Keratinocyte (primary cell): ENCODE results near the gene EVL. TPM values are rescaled to one million over a fixed set of nuclear protein-coding genes. Genes with fewer than 3 reads are reported as not detected.

Experiments
- DNase-seq: peaks from one replicate; pipeline ENCODE4 v3.0.0-alpha.2; 2011; ENCODE audit warnings: low read depth, missing footprints, low spot score
- FAIRE-seq: peaks from 2 replicates; lab custom pipeline; 2011; peaks lifted over from hg19 to GRCh38; lab: Jason Lieb, UNC
- H2AFZ ChIP-seq: 2 replicates; pipeline ENCODE4 v1.6.0; 2012; ENCODE audit warnings: low read length, control low read depth, inconsistent platforms; ENCODE audit not compliant: control insufficient read depth
- H3K27ac ChIP-seq: 2 replicates; pipeline ENCODE4 v1.5.1; 2011; ENCODE audit warnings: low read length; ENCODE audit not compliant: control insufficient read depth, insufficient read depth
- H3K27me3 ChIP-seq: 3 replicates; pipeline ENCODE4 v1.6.0; 2011; ENCODE audit warnings: low read length; ENCODE audit not compliant: control insufficient read depth, insufficient read depth; ENCODE audit errors: extremely low read depth
- H3K36me3 ChIP-seq, 2 experiments: 2 replicates in 1 of 2; 3 replicates in 1 of 2; pipeline ENCODE4 v1.5.1; 2011; ENCODE audit warnings: low read length in 2 of 2, mild to moderate bottlenecking in 1 of 2; ENCODE audit not compliant: control insufficient read depth in 2 of 2, insufficient read depth in 2 of 2; ENCODE audit errors: extremely low read depth in 1 of 2
- H3K4me1 ChIP-seq: 3 replicates; pipeline ENCODE4 v1.5.1; 2011; ENCODE audit warnings: low read length; ENCODE audit not compliant: control insufficient read depth, insufficient read depth; ENCODE audit errors: extremely low read depth
- H3K4me2 ChIP-seq: 3 replicates; pipeline ENCODE4 v1.6.0; 2011; ENCODE audit warnings: low read depth, low read length; ENCODE audit not compliant: control insufficient read depth, insufficient read depth; ENCODE audit errors: extremely low read depth
- H3K4me3 ChIP-seq, 3 experiments: fragments of 200-600 bp in 1 of 3; sonication (generic) in 1 of 3; 2 replicates in 2 of 3; 3 replicates in 1 of 3; pipeline ENCODE4 v1.5.1; 2011 to 2016; ENCODE audit warnings: low read length in 3 of 3, mild to moderate bottlenecking in 3 of 3, control low read depth in 2 of 3, inconsistent platforms in 1 of 3, low read depth in 1 of 3, mixed read lengths in 1 of 3, mixed run types in 1 of 3, moderate library complexity in 1 of 3; ENCODE audit not compliant: control insufficient read depth in 2 of 3, insufficient read depth in 2 of 3; ENCODE audit errors: extremely low read depth in 1 of 3
- H3K79me2 ChIP-seq: 2 replicates; pipeline ENCODE4 v1.6.0; 2012; ENCODE audit warnings: low read length; ENCODE audit not compliant: control insufficient read depth, insufficient read depth
- H3K9ac ChIP-seq: 3 replicates; pipeline ENCODE4 v1.6.0; 2011; ENCODE audit warnings: low read length; ENCODE audit not compliant: control insufficient read depth, insufficient read depth; ENCODE audit errors: extremely low read depth
- H3K9me1 ChIP-seq: 3 replicates; pipeline ENCODE4 v1.6.0; 2011; ENCODE audit warnings: low read length; ENCODE audit not compliant: control insufficient read depth, insufficient read depth; ENCODE audit errors: extremely low read depth
- H3K9me3 ChIP-seq: 2 replicates; pipeline ENCODE4 v1.5.1; 2012; ENCODE audit warnings: low read depth, low read length; ENCODE audit not compliant: control insufficient read depth
- H4K20me1 ChIP-seq: 3 replicates; pipeline ENCODE4 v1.6.0; 2011; ENCODE audit warnings: low read length; ENCODE audit not compliant: control insufficient read depth, insufficient read depth; ENCODE audit errors: extremely low read depth
- EZH2 ChIP-seq: IDR thresholded peaks from one replicate; pipeline ENCODE4 v1.6.1; 2012; ENCODE audit warnings: inconsistent platforms, mild to moderate bottlenecking, low read length, moderate library complexity
- dilution Hi-C: fragments of 300-500 bp; cut with MboI; formaldehyde crosslinking; loops from one replicate; pipeline ENCODE4 v1.7.0; 2020; ENCODE audit warnings: low sequenced_read_pairs; ENCODE audit not compliant: extremely low pct_ligation_motif_present
- polyA plus RNA-seq, 5 experiments: library from polyadenylated mRNA; depleted of rRNA in 3 of 5; stranded (reverse) in 3 of 5; stranded (forward) in 1 of 5; unstranded in 1 of 5; fragments of >200 nt; gene quantifications; 1 replicate in 1 of 5; 2 replicates in 3 of 5; 3 replicates in 1 of 5; pipeline versions ENCODE4 v1.2.1 to v1.2.3, GENCODE V29; 2011 to 2012; ENCODE audit warnings: missing spikeins in 2 of 5, low read depth in 1 of 5, low replicate concordance in 1 of 5
- TF ChIP-seq, protein P1 (sequence below), 3 experiments: IDR thresholded peaks in 1 of 3; conservative IDR thresholded peaks in 1 of 3; optimal IDR thresholded peaks in 1 of 3; 2 replicates in 2 of 3; 3 replicates in 1 of 3; pipeline versions ENCODE3 to v1.5.1; 2011; ENCODE audit warnings: low read length in 3 of 3, mild to moderate bottlenecking in 3 of 3, moderate library complexity in 2 of 3, control low read depth in 1 of 3, inconsistent platforms in 1 of 3; ENCODE audit not compliant: insufficient read depth in 2 of 3; ENCODE audit errors: extremely low read depth in 1 of 3

Gene EVL
- polyA plus RNA-seq, 1 donor (not counting 4 experiments of a cell fraction or from before 2014, with no cell fraction given), result 12.0 TPM

DNA sequence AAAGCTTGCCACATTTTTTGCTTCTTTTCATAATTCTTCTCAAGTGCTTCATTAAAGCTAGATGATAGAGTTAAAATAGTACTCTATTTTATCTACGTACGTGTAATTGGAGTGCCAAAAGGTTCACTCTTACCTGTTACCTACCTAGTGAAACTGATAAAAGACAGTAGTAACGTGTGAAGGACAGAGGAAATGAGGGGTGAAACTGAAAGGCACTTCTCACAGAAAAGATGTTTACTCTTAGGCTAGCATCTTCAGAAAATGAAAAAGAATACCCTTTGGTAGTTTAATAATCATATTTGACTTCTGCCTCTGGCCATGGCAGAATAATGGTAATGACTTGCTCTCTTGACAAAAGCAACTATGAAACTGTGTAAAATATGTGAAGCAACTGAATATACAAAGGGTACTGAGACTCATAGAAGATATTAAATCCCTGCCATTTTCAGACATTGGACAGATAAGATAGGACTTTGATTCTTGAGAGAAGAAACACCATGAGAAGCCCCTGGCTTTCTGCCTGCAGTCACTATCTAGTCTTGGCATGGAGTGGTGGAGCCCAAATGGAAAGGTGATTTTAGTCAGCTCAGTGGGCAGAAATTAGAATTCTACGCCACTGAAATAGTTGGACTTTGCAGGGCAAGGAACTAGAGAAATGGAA lies 6.3 kb upstream of the EVL start:
- DNase-seq (no peak), FAIRE-seq (no peak)
- peak overlapping the region; percentile 36 for H3K9ac ChIP-seq
- dilution Hi-C loops, result no loop called here
- H3K4me1 ChIP-seq, result peaks cover 33% of the 10 kb centered on the region
- no peaks in the 10 kb centered on the region for H3K36me3 ChIP-seq
- H3K4me2 ChIP-seq, result peak overlapping the region; percentile 84
- peak overlapping the region; percentile 47 for H2AFZ ChIP-seq
- TF ChIP-seq, protein P1, sequence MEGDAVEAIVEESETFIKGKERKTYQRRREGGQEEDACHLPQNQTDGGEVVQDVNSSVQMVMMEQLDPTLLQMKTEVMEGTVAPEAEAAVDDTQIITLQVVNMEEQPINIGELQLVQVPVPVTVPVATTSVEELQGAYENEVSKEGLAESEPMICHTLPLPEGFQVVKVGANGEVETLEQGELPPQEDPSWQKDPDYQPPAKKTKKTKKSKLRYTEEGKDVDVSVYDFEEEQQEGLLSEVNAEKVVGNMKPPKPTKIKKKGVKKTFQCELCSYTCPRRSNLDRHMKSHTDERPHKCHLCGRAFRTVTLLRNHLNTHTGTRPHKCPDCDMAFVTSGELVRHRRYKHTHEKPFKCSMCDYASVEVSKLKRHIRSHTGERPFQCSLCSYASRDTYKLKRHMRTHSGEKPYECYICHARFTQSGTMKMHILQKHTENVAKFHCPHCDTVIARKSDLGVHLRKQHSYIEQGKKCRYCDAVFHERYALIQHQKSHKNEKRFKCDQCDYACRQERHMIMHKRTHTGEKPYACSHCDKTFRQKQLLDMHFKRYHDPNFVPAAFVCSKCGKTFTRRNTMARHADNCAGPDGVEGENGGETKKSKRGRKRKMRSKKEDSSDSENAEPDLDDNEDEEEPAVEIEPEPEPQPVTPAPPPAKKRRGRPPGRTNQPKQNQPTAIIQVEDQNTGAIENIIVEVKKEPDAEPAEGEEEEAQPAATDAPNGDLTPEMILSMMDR (optimal IDR thresholded peaks at IDR 0.05 in 1 of 3, IDR thresholded peaks at IDR 0.05 in 1 of 3, conservative IDR thresholded peaks at IDR 0.05 in 1 of 3; ENCODE audit: extremely low read depth in 1 of 3, insufficient read depth in 2 of 3, low read length in 3 of 3), result no peak
- no peak for TF ChIP-seq EZH2
- no peaks in the 10 kb centered on the region for H3K9me3 ChIP-seq
- H3K79me2 ChIP-seq, result no peaks in the 10 kb centered on the region
- H3K27ac ChIP-seq, result peak overlapping the region; percentile 56
- no peaks in the 10 kb centered on the region for H3K9me1 ChIP-seq
- no peaks in the 10 kb centered on the region for H3K27me3 ChIP-seq
- H3K4me3 ChIP-seq, result peak overlapping the region in 2 of 3 experiments; percentile 9 to 21
- no peaks in the 10 kb centered on the region for H4K20me1 ChIP-seq

DNA sequence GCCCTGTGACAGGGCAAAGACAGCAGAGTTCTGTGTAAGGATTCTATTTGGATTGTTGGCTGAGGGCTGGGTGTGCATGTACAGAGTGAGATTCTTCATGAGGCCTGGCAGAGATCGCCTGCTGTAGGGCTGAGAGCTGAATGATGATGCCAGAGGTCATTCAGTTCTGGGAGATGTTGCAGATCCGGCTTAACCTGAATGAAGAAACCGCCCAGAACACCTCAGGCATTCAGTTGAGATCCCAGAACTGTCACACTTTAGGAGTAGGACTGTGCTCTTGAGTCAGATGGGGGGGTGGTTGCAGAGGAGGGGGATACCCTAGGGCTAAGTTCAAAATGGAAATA lies 5.8 kb upstream of the EVL start:
- peak overlapping the region; percentile 36 for H3K9ac ChIP-seq
- dilution Hi-C loops, result no loop called here
- H2AFZ ChIP-seq, result peak overlapping the region; percentile 15
- H3K9me3 ChIP-seq, result no peaks in the 10 kb centered on the region
- no peak for TF ChIP-seq EZH2
- TF ChIP-seq, protein P1 (optimal IDR thresholded peaks at IDR 0.05 in 1 of 3, IDR thresholded peaks at IDR 0.05 in 1 of 3, conservative IDR thresholded peaks at IDR 0.05 in 1 of 3; ENCODE audit: extremely low read depth in 1 of 3, insufficient read depth in 2 of 3, low read length in 3 of 3), result no peak
- no peaks in the 10 kb centered on the region for H3K79me2 ChIP-seq
- H3K4me3 ChIP-seq, result peak overlapping the region in 2 of 3 experiments; percentile 9 to 21
- no peaks in the 10 kb centered on the region for H3K27me3 ChIP-seq
- peaks cover 33% of the 10 kb centered on the region for H3K4me1 ChIP-seq
- H3K9me1 ChIP-seq, result no peaks in the 10 kb centered on the region
- DNase-seq, result no peak
- H3K27ac ChIP-seq, result peak overlapping the region; percentile 56
- H4K20me1 ChIP-seq, result no peaks in the 10 kb centered on the region
- H3K36me3 ChIP-seq, result no peaks in the 10 kb centered on the region
- peak overlapping the region; percentile 84 for H3K4me2 ChIP-seq
- peak; percentile 98 for FAIRE-seq
